HFF-Myc (cell line): ENCODE results near the gene SPRY1.

ENCODE experiments used
- DNase-seq: peaks from one replicate; pipeline ENCODE4 v3.0.0-alpha.2; 2011; ENCODE audit warnings: low read depth; ENCODE audit errors: extremely low read depth
- H3K4me3 ChIP-seq: replicated peaks from 2 replicates; pipeline ENCODE4 v1.5.1; 2011; ENCODE audit warnings: low read depth, mild to moderate bottlenecking, control low read depth, low read length
- CTCF ChIP-seq: IDR thresholded peaks from 2 replicates; pipeline ENCODE4 v1.5.1; 2012; ENCODE audit warnings: mild to moderate bottlenecking, low read depth, low read length, control low read depth; ENCODE audit errors: missing control alignments

SPRY1 gene

GRCh38 chr4:123415576-123415975, 19.0 kb downstream of the SPRY1 start:
- no peak overlapping the region for H3K4me3 ChIP-seq
- TF ChIP-seq CTCF = no peak
- DNase-seq = no peak

GRCh38 chr4:123415977-123416376, 19.4 kb downstream of the SPRY1 start:
- no peak overlapping the region for H3K4me3 ChIP-seq
- no peak for DNase-seq
- no peak for TF ChIP-seq CTCF

DNA sequence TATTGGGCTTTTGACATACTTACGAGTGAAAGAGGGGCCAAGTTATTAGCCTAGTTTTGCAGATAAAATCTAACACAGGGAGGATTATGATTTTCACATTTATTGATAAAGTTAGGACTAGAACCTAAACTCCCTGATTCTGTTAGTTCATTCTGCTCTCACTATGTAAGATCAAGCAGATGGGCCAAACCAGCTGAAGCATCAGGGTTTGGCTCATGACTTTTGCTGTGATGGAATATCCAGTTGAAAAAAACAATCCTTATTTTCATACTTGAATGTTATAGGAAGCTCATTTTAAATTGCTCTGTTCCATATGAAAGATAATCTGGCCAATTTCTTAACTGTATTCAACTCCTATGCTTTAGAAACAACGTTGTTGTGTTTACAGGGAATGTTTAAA, 21.2 kb downstream of the SPRY1 start:
- no peak for TF ChIP-seq CTCF
- no peak for DNase-seq
- no peak overlapping the region for H3K4me3 ChIP-seq

- no peak for TF ChIP-seq CTCF
- no peak overlapping the region for H3K4me3 ChIP-seq
- peak; percentile 56 for DNase-seq
These were observed 21.8 kb downstream of the SPRY1 start for GRCh38 chr4:123418351-123418931.

DNA sequence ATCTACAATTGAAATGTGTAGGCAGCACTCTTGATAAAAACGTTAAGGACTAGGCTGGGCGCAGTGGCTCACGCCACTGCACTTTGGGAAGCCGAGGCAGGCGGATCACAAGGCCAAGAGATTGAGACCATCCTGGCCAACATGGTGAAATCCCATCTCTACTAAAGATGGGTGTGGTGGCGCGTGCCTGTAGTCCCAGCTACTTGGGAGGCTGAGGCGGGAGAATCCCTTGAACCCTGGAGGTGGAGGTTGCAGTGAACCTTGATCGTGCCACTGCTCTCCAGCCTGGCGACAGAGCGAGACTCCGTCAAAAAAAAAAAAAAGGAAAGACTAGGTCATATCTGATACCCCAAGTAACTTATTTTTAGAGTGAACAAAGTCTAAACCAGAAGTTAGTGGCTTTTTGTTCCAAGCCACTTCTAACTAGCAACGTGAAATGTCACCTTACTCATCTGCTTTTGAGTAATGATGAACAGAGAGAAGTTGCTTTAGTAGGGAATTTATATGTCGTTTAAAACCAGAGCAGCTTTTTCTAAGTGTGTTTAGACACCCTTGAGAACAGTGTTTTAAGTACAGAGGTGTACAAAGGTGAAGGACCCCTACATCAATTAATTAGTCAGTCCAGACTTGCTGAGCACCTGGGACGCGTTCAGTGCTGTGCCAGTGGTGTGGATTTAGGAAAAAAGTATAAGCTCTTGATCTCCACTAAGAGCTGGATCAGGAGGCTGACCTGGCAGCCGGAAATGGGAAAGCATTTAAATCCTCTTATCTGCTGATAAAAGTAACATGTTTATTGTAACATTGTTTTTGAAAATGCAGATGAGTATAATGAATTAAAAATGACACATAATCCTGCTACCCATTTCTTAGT, 23.5 kb downstream of the SPRY1 start:
- no peak for TF ChIP-seq CTCF
- no peak overlapping the region for H3K4me3 ChIP-seq
- DNase-seq = no peak

GRCh38 chr4:123421227-123421936, 24.8 kb downstream of the SPRY1 start:
- TF ChIP-seq CTCF = no peak
- no peak overlapping the region for H3K4me3 ChIP-seq
- no peak for DNase-seq
